ENCODE data around the gene COTL1. TPM values are rescaled to one million over a fixed set of nuclear protein-coding genes. Genes with fewer than 3 reads are reported as not detected.

The COTL1 gene
- total RNA-seq, 1 donor from 2014 or later, result 37.6 TPM

GRCh38 chr16:84617041-84617790, 662 bp downstream of the COTL1 start:
- H3K9me3 Mint-ChIP-seq (ENCODE audit: low read depth), result no peaks in the 10 kb centered on the region
- TF ChIP-seq, protein P1, sequence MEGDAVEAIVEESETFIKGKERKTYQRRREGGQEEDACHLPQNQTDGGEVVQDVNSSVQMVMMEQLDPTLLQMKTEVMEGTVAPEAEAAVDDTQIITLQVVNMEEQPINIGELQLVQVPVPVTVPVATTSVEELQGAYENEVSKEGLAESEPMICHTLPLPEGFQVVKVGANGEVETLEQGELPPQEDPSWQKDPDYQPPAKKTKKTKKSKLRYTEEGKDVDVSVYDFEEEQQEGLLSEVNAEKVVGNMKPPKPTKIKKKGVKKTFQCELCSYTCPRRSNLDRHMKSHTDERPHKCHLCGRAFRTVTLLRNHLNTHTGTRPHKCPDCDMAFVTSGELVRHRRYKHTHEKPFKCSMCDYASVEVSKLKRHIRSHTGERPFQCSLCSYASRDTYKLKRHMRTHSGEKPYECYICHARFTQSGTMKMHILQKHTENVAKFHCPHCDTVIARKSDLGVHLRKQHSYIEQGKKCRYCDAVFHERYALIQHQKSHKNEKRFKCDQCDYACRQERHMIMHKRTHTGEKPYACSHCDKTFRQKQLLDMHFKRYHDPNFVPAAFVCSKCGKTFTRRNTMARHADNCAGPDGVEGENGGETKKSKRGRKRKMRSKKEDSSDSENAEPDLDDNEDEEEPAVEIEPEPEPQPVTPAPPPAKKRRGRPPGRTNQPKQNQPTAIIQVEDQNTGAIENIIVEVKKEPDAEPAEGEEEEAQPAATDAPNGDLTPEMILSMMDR (IDR thresholded peaks at IDR 0.05; ENCODE audit: unreplicated experiment), result no peak
- H3K27me3 Mint-ChIP-seq, result peaks cover 12% of the 10 kb centered on the region
- peak overlapping the region; percentile 91 for H3K4me3 Mint-ChIP-seq (ENCODE audit: low read depth)
- peaks cover 2% of the 10 kb centered on the region for H3K36me3 Mint-ChIP-seq (ENCODE audit: insufficient read depth)
- no peak for DNase-seq (ENCODE audit: low spot score, unreplicated experiment)
- H3K27ac Mint-ChIP-seq, result peak overlapping the region; percentile 73
- peaks cover 11% of the 10 kb centered on the region for H3K4me1 Mint-ChIP-seq (ENCODE audit: low read depth)

GRCh38 chr16:84616515-84616914, 1.4 kb downstream of the COTL1 start:
- H3K36me3 Mint-ChIP-seq (ENCODE audit: insufficient read depth), result peaks cover 2% of the 10 kb centered on the region
- TF ChIP-seq, protein P1 (IDR thresholded peaks at IDR 0.05; ENCODE audit: unreplicated experiment), result no peak
- DNase-seq (ENCODE audit: low spot score, unreplicated experiment), result no peak
- no peaks in the 10 kb centered on the region for H3K9me3 Mint-ChIP-seq (ENCODE audit: low read depth)
- H3K4me3 Mint-ChIP-seq (ENCODE audit: low read depth), result peak overlapping the region; percentile 91
- no peak overlapping the region for H3K27ac Mint-ChIP-seq
- H3K27me3 Mint-ChIP-seq, result peaks cover 12% of the 10 kb centered on the region
- peaks cover 11% of the 10 kb centered on the region for H3K4me1 Mint-ChIP-seq (ENCODE audit: low read depth)

DNA sequence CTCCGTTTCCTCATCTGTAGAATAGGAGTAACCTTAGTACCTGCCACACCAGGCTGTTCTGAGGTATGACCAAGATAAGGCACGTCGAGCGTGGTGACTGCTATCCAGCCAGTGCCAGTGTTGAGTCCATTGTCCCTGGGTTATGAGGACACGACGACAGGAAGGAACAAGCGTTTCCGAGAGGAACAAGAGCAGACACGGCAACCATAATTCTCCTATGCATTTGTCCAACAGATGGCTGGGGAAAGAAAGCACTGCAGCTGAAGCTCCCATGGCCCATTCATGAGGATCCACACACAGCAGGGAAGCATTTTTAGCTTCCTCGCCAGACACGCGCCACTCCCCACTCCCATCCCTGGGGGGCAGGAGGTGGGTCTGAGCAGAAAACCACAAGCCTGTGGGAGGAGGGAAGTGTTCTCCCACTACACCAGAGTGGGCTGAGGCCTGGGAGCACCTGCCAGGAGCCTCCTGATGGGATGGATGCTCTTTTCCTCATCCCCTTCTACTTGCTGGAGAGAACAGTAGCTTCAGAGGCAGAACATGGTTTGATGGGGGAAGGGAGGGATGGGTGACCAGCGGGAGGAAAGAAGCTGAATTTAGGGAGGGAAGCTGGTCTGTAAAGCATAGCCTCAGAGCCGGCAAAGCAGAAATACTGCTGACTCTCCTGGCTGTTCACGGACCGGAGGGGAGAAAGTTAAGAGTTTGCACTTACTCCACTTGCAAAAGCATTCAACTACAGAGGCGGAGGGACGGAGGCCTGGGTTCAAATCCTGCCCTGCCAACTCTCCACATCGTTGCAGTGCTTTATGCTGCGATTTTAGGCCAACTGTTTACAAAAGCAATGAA, 2.7 kb downstream of the COTL1 start:
- Mint-ChIP-seq H3K27ac (no peak overlapping the region), H3K36me3 (ENCODE audit: insufficient read depth) (peaks cover 6% of the 10 kb centered on the region)

DNA sequence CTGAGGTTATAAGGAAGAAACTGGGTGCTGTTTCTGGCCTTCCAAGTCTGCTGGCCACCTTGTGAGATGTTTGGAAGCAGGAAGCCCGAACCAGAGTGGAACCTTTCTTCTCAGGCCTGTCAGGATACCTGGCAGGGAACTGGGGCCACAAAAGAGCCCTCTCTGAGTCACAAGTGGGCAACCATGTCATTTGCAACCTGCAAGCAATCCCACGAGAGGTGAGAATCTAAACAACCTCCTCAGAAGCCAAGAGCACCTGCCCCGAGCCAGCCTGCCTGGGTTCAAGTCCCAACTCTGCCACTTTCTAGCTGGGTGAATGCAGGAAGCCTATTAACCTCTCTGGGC, 3.3 kb downstream of the COTL1 start:
- no peak for DNase-seq (ENCODE audit: low spot score, unreplicated experiment)
- TF ChIP-seq, protein P1 (IDR thresholded peaks at IDR 0.05; ENCODE audit: unreplicated experiment), result no peak
- H3K4me3 Mint-ChIP-seq (ENCODE audit: low read depth), result no peak overlapping the region
- peaks cover 3% of the 10 kb centered on the region for H3K9me3 Mint-ChIP-seq (ENCODE audit: low read depth)
- peaks cover 11% of the 10 kb centered on the region for H3K4me1 Mint-ChIP-seq (ENCODE audit: low read depth)
- peaks cover 12% of the 10 kb centered on the region for H3K27me3 Mint-ChIP-seq
- H3K36me3 Mint-ChIP-seq (ENCODE audit: insufficient read depth), result peaks cover 6% of the 10 kb centered on the region
- no peak overlapping the region for H3K27ac Mint-ChIP-seq

More for the DNA sequence above, 2.7 kb downstream of the COTL1 start:
- Mint-ChIP-seq H3K27me3 (peaks cover 12% of the 10 kb centered on the region), H3K4me1 (ENCODE audit: low read depth) (peaks cover 11% of the 10 kb centered on the region), H3K9me3 (ENCODE audit: low read depth) (peaks cover 3% of the 10 kb centered on the region), H3K4me3 (ENCODE audit: low read depth) (no peak overlapping the region)
- TF ChIP-seq, protein P1 (IDR thresholded peaks at IDR 0.05; ENCODE audit: unreplicated experiment), result no peak
- no peak for DNase-seq (ENCODE audit: low spot score, unreplicated experiment)

GRCh38 chr16:84614073-84614459, 3.8 kb downstream of the COTL1 start:
- Mint-ChIP-seq H3K36me3 (ENCODE audit: insufficient read depth) (peaks cover 6% of the 10 kb centered on the region), H3K9me3 (ENCODE audit: low read depth) (peaks cover 3% of the 10 kb centered on the region), H3K27me3 (peaks cover 12% of the 10 kb centered on the region), H3K4me3 (ENCODE audit: low read depth) (no peak overlapping the region), H3K4me1 (ENCODE audit: low read depth) (peaks cover 11% of the 10 kb centered on the region), H3K27ac (no peak overlapping the region)
- TF ChIP-seq, protein P1 (IDR thresholded peaks at IDR 0.05; ENCODE audit: unreplicated experiment), result no peak
- DNase-seq (ENCODE audit: low spot score, unreplicated experiment), result no peak
